RKO (cell line): ENCODE results near the gene ARMC6.

Experiments used
- DNase-seq: peaks from one replicate; pipeline ENCODE4 v3.0.0-alpha.2; 2016; ENCODE audit warnings: low spot score

The ARMC6 gene

GRCh38 chr19:19033426-19034203 is at the start of gene ARMC6, which contains the start of gene SUGP2:
ARMC6 (plus strand) TSS chr19:19033603; CDS start chr19:19034210, 607 bp downstream.
SUGP2 (minus strand) TSS chr19:19033517; CDS start chr19:19031071, 2,446 bp downstream.
- DNase-seq, result peak; percentile 90

- no peak for DNase-seq
Observed at GRCh38 chr19:18984251-18984650, 49.2 kb upstream of the ARMC6 start.

- no peak for DNase-seq
Observed at GRCh38 chr19:18985257-18985656, 48.1 kb upstream of the ARMC6 start.

- no peak for DNase-seq
Observed at GRCh38 chr19:18987456-18987855, 45.9 kb upstream of the ARMC6 start.

- no peak for DNase-seq
Observed at GRCh38 chr19:18989316-18989715, 44.1 kb upstream of the ARMC6 start.

- DNase-seq, result no peak
Observed at GRCh38 chr19:18990128-18990708, 43.2 kb upstream of the ARMC6 start.

- DNase-seq, result no peak
Observed at GRCh38 chr19:18991006-18991405, 42.4 kb upstream of the ARMC6 start.

- no peak for DNase-seq
Observed at GRCh38 chr19:18991468-18991867, 41.9 kb upstream of the ARMC6 start.

- no peak for DNase-seq
Observed at GRCh38 chr19:18992696-18993095, 40.7 kb upstream of the ARMC6 start.

- no peak for DNase-seq
Observed at GRCh38 chr19:18993115-18993514, 40.3 kb upstream of the ARMC6 start.

- peak; percentile 92 for DNase-seq
Observed at GRCh38 chr19:18995804-18996241, 37.6 kb upstream of the ARMC6 start.

- no peak for DNase-seq
Observed at GRCh38 chr19:18996351-18996750, 37.1 kb upstream of the ARMC6 start.

- no peak for DNase-seq
Observed at GRCh38 chr19:18996796-18997394, 36.5 kb upstream of the ARMC6 start.

GRCh38 chr19:18998276-18998675 is 35.1 kb upstream of the ARMC6 start:
- no peak for DNase-seq

GRCh38 chr19:18999016-18999758 is 34.2 kb upstream of the ARMC6 start:
- DNase-seq, result no peak

- DNase-seq, result peak; percentile 27
Observed at GRCh38 chr19:18999896-19000620, 33.3 kb upstream of the ARMC6 start.

GRCh38 chr19:19004144-19004543 is 29.3 kb upstream of the ARMC6 start:
- no peak for DNase-seq

GRCh38 chr19:19006213-19006612 is 27.2 kb upstream of the ARMC6 start:
- no peak for DNase-seq

GRCh38 chr19:19009951-19010350 is 23.5 kb upstream of the ARMC6 start:
- DNase-seq, result no peak

GRCh38 chr19:19010551-19010950 is 22.9 kb upstream of the ARMC6 start:
- DNase-seq, result no peak

- peak; percentile 29 for DNase-seq
Observed at GRCh38 chr19:19021115-19021514, 12.3 kb upstream of the ARMC6 start.
